Activated CD8-positive, alpha-beta memory T cell treated with anti-CD3 and anti-CD28 coated beads, Interleukin-2, amount 50 U/mL, for 1 hour (primary cell): ENCODE results near the gene CACNA1G.

Experiments
- DNase-seq: peaks from one replicate; pipeline ENCODE4 v3.0.0-alpha.2; 2020; ENCODE audit errors: extremely low read depth

CACNA1G gene

GRCh38 chr17:50547736-50548083, 12.8 kb upstream of the CACNA1G start:
- DNase-seq: no peak

GRCh38 chr17:50548831-50549230, 11.7 kb upstream of the CACNA1G start:
- no peak for DNase-seq

- no peak for DNase-seq
Measured at GRCh38 chr17:50549256-50549941, 11.1 kb upstream of the CACNA1G start.

- no peak for DNase-seq
Measured at GRCh38 chr17:50549969-50550368, 10.5 kb upstream of the CACNA1G start.

- no peak for DNase-seq
Measured at GRCh38 chr17:50550661-50551432, 9.7 kb upstream of the CACNA1G start.

- no peak for DNase-seq
Measured at GRCh38 chr17:50551433-50551815, 9.1 kb upstream of the CACNA1G start.

- no peak for DNase-seq
Measured at GRCh38 chr17:50551884-50552283, 8.6 kb upstream of the CACNA1G start.

- no peak for DNase-seq
Measured at GRCh38 chr17:50554201-50554600, 6.3 kb upstream of the CACNA1G start.

GRCh38 chr17:50556803-50557202, 3.7 kb upstream of the CACNA1G start:
- no peak for DNase-seq

- DNase-seq: no peak
Measured at GRCh38 chr17:50557630-50558029, 2.9 kb upstream of the CACNA1G start.

GRCh38 chr17:50558091-50558490, 2.4 kb upstream of the CACNA1G start:
- DNase-seq: no peak

- no peak for DNase-seq
Measured at GRCh38 chr17:50558581-50558940, 2.0 kb upstream of the CACNA1G start.

- no peak for DNase-seq
Measured at GRCh38 chr17:50558941-50559614, 1.4 kb upstream of the CACNA1G start.

- no peak for DNase-seq
Measured at GRCh38 chr17:50559674-50560184, 786 bp upstream of the CACNA1G start.

- DNase-seq: no peak
Measured at GRCh38 chr17:50560931-50561745, 623 bp downstream of the CACNA1G start.

- no peak for DNase-seq
Measured at GRCh38 chr17:50561746-50562141, 1.2 kb downstream of the CACNA1G start.

GRCh38 chr17:50562242-50563091, 2.0 kb downstream of the CACNA1G start:
- no peak for DNase-seq

- no peak for DNase-seq
Measured at GRCh38 chr17:50563092-50563511, 2.6 kb downstream of the CACNA1G start.

- no peak for DNase-seq
Measured at GRCh38 chr17:50564916-50565315, 4.4 kb downstream of the CACNA1G start.

- DNase-seq: no peak
Measured at GRCh38 chr17:50565402-50566350, 5.2 kb downstream of the CACNA1G start.
